Measurements from ENCODE around the gene COL4A6.

The COL4A6 gene

DNA sequence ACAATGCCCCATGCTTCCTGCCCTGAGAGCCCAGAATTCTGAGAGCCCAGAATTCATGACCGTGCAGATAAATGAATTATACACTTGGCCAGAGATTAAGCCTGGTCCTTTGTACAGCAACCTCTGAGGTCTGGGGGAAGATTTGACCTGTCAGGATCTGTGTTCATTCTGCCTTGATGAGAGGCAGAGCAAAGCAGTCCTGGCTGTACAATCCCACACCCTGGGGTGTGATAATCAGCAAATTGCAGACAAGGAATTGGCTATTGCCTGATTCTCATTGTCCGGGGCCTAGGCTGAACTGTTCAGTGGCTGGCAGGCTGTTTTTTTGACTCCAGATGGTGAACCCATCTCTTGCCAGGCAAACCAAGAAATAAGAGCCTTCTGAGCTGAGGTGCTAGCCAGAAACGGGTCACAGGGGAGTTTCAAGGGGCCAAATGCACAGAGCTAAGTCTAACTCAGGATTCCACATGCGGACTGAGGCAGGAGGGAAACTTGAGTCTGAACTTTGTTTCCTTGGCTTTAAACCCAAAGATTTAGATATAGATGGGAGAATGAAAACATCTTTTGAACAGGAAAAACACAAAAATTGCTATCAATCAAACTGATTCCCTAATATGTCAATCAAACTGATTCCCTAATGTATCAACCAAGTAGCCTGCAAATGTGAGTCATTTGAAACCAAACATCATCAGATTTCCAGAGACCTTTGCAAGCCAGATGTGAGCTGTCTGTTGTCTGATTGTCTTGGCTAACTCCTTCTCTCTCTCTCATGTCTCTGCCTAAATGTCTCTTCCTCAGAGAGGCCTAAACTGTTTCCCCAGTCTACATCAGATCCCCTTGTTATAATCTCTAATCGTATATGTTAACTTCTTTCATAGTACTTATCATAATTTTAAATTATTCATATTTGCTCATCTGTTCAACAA, 187.3 kb downstream of the COL4A6 start:
- H3K4me3 ChIP-seq (replicated peaks in 1 of 2; ENCODE audit: low read depth in 2 of 2, low read length in 2 of 2), result no peak overlapping the region
- TF ChIP-seq, protein P1, sequence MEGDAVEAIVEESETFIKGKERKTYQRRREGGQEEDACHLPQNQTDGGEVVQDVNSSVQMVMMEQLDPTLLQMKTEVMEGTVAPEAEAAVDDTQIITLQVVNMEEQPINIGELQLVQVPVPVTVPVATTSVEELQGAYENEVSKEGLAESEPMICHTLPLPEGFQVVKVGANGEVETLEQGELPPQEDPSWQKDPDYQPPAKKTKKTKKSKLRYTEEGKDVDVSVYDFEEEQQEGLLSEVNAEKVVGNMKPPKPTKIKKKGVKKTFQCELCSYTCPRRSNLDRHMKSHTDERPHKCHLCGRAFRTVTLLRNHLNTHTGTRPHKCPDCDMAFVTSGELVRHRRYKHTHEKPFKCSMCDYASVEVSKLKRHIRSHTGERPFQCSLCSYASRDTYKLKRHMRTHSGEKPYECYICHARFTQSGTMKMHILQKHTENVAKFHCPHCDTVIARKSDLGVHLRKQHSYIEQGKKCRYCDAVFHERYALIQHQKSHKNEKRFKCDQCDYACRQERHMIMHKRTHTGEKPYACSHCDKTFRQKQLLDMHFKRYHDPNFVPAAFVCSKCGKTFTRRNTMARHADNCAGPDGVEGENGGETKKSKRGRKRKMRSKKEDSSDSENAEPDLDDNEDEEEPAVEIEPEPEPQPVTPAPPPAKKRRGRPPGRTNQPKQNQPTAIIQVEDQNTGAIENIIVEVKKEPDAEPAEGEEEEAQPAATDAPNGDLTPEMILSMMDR (IDR thresholded peaks at IDR 0.05; ENCODE audit: low read depth, low read length), result no peak
- DNase-seq (ENCODE audit: low read depth in 2 of 2), result no peak

DNA sequence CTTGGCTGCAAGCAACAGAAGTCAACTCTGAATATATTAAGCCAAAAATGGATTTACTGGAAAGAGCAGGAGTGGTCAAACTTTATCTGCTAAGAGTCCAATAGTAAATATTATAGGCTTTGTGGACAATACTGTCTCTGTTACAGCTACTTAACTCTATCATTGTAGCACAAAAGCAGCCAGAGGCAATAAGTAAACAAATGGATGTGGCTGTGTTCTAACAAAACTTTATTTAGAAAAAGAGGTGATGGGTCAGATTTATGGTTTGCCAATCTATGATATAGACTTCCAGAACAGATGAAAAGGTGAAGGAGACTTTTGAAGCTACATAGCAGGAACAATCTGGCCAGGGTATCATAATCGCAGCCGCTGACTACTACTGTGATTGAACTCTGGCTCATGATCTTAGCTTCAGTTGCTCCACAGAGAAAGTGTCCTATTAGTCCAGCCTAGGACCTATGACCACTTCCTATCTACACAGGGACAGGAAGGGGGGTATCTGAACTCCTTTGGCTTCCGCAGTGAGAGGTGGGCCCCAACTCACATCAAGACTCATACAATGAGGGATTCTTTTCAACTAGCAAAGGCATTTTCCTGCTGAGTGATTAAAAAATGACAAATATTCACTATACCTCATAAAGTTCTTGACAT, 191.8 kb downstream of the COL4A6 start:
- no peak overlapping the region for H3K4me3 ChIP-seq (replicated peaks in 1 of 2; ENCODE audit: low read depth in 2 of 2, low read length in 2 of 2)
- no peak for DNase-seq (ENCODE audit: low read depth in 2 of 2)
- TF ChIP-seq, protein P1 (IDR thresholded peaks at IDR 0.05; ENCODE audit: low read depth, low read length), result no peak

DNA sequence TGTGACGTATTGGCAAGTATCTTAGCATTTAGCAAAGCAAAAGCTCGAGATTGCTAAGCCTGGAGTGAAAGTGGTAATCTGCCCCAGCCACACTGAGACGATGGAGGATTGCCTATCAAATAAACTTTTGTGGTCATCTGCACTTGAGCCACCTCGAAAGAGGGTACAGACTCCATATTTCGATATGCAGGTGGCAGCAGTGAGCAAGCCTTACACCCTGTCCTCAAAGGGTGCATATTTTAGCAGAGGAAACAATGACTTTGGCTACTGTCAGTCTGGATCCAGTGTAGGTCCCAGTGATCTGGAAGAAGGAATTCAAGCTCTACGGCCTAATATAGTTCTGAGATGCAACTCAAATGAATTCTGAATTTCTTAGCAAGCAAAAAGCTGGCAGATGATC, 192.8 kb downstream of the COL4A6 start:
- no peak for DNase-seq (ENCODE audit: low read depth in 2 of 2)
- TF ChIP-seq, protein P1 (IDR thresholded peaks at IDR 0.05; ENCODE audit: low read depth, low read length), result no peak

DNA sequence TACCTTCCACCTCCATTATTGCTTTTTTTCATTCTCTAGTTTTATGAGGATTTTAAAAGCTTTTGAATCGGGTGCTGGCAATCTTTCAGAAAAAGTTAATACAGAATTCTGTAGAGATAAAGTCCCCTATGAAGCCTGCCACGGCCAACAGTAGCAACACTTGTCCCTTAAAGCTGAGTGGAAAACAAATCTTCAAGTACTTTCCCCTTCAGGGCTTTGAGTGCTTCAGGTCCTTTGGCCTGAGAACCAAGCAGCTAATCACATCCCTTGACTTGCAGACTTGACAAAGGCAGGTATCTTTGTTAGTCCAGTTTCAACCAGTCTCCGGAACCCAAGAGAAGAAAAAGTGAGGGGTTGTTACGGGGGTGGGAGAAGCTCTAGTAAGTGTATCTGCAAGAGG, 202.2 kb downstream of the COL4A6 start:
- no peak for DNase-seq (ENCODE audit: low read depth in 2 of 2)
- H3K4me3 ChIP-seq (replicated peaks in 1 of 2; ENCODE audit: low read depth in 2 of 2, low read length in 2 of 2), result no peak overlapping the region
- TF ChIP-seq, protein P1 (IDR thresholded peaks at IDR 0.05; ENCODE audit: low read depth, low read length), result no peak

More for the DNA sequence above, 192.8 kb downstream of the COL4A6 start:
- H3K4me3 ChIP-seq (replicated peaks in 1 of 2; ENCODE audit: low read depth in 2 of 2, low read length in 2 of 2), result no peak overlapping the region

DNA sequence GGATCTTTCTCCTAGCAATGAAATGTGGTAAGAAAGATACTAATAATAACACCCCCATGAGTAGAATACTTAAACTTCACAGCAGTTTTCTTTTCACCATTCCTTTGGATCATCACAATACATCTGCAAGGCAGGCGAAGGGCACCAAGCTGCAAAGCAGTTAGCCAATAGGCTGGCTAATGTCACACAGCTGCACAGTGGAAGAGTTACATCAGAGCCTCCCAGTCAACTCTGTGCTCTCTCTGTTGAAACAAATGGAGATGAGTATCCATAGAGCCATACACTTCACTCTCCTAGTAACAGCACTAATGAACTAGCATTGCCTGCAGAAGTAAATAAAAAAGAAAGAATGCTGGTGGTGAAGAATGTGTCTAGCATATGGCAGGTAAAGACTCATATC, 207.6 kb downstream of the COL4A6 start:
- DNase-seq (ENCODE audit: low read depth in 2 of 2), result no peak
- TF ChIP-seq, protein P1 (IDR thresholded peaks at IDR 0.05; ENCODE audit: low read depth, low read length), result no peak
- no peak overlapping the region for H3K4me3 ChIP-seq (replicated peaks in 1 of 2; ENCODE audit: low read depth in 2 of 2, low read length in 2 of 2)

DNA sequence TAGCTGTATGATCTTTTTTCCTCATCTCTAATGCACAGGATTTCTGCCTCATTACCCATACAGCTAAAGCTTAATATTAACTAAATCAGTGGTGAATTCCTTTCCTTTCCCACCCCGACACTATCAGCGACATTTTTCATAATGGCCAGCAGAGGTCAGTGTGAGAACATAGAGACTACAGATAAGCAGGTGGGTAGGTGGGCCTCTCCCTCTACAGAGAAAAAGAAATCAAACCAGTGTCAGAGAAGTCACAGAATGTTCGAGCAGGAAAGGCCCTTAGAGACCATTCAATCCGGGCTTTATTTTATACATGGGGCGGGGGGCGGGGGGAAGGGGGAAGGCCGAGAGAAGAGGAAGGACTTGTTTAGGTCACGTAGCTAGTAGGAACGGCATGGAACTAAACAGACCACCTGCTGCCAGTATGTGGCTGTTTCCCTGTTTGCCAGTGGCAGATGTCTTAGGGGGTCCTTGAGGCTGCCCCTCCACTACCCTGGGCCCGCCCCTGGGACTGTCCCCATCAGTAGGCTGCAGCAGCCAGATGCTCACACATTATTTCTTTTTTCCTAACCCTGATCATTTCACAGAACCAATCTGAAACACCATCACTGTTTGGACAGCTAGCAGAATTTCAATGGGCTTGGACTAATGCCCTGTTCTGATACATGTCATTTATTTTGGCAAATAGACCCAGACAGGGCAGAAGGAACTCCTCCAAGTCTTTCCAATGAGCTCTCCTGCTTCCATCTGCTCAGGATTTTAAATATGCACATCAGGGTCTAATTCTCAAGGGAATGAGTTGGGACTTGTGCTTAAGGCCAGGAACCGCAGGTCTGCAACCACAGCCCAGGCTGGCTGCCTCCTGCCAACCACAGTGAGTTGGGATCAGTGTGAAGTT, 213.2 kb downstream of the COL4A6 start:
- H3K4me3 ChIP-seq (replicated peaks in 1 of 2; ENCODE audit: low read depth in 2 of 2, low read length in 2 of 2), result no peak overlapping the region
- TF ChIP-seq, protein P1 (IDR thresholded peaks at IDR 0.05; ENCODE audit: low read depth, low read length), result peak; percentile 51
- DNase-seq (ENCODE audit: low read depth in 2 of 2), result peak; percentile 40 to 51

Data from cardiac fibroblast (primary cell).